IMR-90 (cell line): Measurements from ENCODE around the gene WWC1. TPM values are rescaled to one million over a fixed set of nuclear protein-coding genes. Genes with fewer than 3 reads are reported as not detected.

Source experiments
- ATAC-seq: fragments of 200-7000 bp; cut with Tn5 transposase; 2 replicates; pipeline ENCODE4 v1.9.1; 2020; ENCODE audit warnings: low read depth, mild to moderate bottlenecking, moderate library complexity
- BruUV-seq: library from RNA; stranded (reverse); fragments of 400-500 nt; replicated peaks from 2 replicates; lab custom pipeline; 2021; lab: Mats Ljungman, UMichigan
- CTCF ChIA-PET: fragments of 300-600 bp; formaldehyde crosslinking; extraction: SDS; loops from one replicate; lab custom pipeline; 2021; ENCODE audit warnings: antibody characterized with exemption; lab: Yijun Ruan, JAX
- POLR2A ChIA-PET: fragments of 300-600 bp; sonication (Branson Sonifier 250); formaldehyde crosslinking; loops from one replicate; lab custom pipeline; 2022; ENCODE audit warnings: antibody characterized with exemption; ENCODE audit not compliant: unreplicated experiment; lab: Charles Lee
- DNase-seq: peaks from one replicate; pipeline ENCODE4 v3.0.0; 2013
- H2AFZ ChIP-seq: replicated peaks from 2 replicates; pipeline ENCODE3; 2013; ENCODE audit warnings: low read length, mild to moderate bottlenecking; ENCODE audit not compliant: poor library complexity
- H2AK5ac ChIP-seq: 2 replicates; pipeline ENCODE4 v1.6.1; 2013; ENCODE audit warnings: low read depth, low read length, inconsistent platforms
- H2AK9ac ChIP-seq: replicated peaks from 2 replicates; pipeline ENCODE3; 2013; ENCODE audit warnings: mild to moderate bottlenecking, low read depth, low read length, moderate library complexity; ENCODE audit not compliant: poor library complexity
- H2BK120ac ChIP-seq: 2 replicates; pipeline ENCODE4 v1.6.1; 2013; ENCODE audit warnings: low read depth, low read length, inconsistent platforms
- H2BK15ac ChIP-seq: 3 replicates; pipeline ENCODE4 v1.6.1; 2013; ENCODE audit warnings: low read depth, low read length, inconsistent platforms
- H2BK20ac ChIP-seq: 2 replicates; pipeline ENCODE4 v1.6.1; 2013; ENCODE audit warnings: low read depth, mild to moderate bottlenecking, inconsistent platforms, low read length, moderate library complexity
- H2BK5ac ChIP-seq: 2 replicates; pipeline ENCODE4 v1.6.1; 2013; ENCODE audit warnings: mild to moderate bottlenecking, low read depth, low read length, inconsistent platforms; ENCODE audit not compliant: poor library complexity, severe bottlenecking
- H3K14ac ChIP-seq: replicated peaks from 2 replicates; pipeline ENCODE4 v1.6.1; 2013; ENCODE audit warnings: low read depth, low read length, inconsistent platforms
- H3K18ac ChIP-seq: 2 replicates; pipeline ENCODE4 v1.6.1; 2013; ENCODE audit warnings: low read depth, low read length, control low read depth
- H3K23ac ChIP-seq: 2 replicates; pipeline ENCODE4 v1.6.1; 2013; ENCODE audit warnings: low read depth, low read length, inconsistent platforms
- H3K27ac ChIP-seq: 2 replicates; pipeline ENCODE4 v1.5.1; 2013; ENCODE audit warnings: mild to moderate bottlenecking, control low read depth, low read length; ENCODE audit not compliant: insufficient read depth
- H3K27me3 ChIP-seq: 2 replicates; pipeline ENCODE4 v1.6.1; 2013; ENCODE audit warnings: low read length; ENCODE audit not compliant: control insufficient read depth, insufficient read depth
- H3K36me3 ChIP-seq: 2 replicates; pipeline ENCODE4 v1.6.1; 2013; ENCODE audit warnings: low read length, mixed read lengths; ENCODE audit not compliant: control insufficient read depth, insufficient read depth
- H3K4ac ChIP-seq: 2 replicates; pipeline ENCODE4 v1.6.1; 2013; ENCODE audit warnings: low read depth, low read length, inconsistent platforms
- H3K4me1 ChIP-seq: 2 replicates; pipeline ENCODE4 v1.6.1; 2013; ENCODE audit warnings: low read length, mixed read lengths; ENCODE audit not compliant: control insufficient read depth, insufficient read depth
- H3K4me2 ChIP-seq: 2 replicates; pipeline ENCODE4 v1.6.1; 2013; ENCODE audit warnings: low read depth, mild to moderate bottlenecking, control low read depth, low read length, moderate library complexity
- H3K4me3 ChIP-seq: 2 replicates; pipeline ENCODE4 v1.5.1; 2013; ENCODE audit warnings: low read depth, mild to moderate bottlenecking, control low read depth, low read length, moderate library complexity; ENCODE audit not compliant: insufficient read depth
- H3K56ac ChIP-seq: 2 replicates; pipeline ENCODE4 v1.6.1; 2013; ENCODE audit warnings: low read length, inconsistent platforms; ENCODE audit not compliant: insufficient read depth; ENCODE audit errors: extremely low read depth
- H3K79me1 ChIP-seq, 2 experiments: 2 replicates each; pipeline ENCODE4 v1.6.1; 2013; ENCODE audit warnings: low read length in 2 of 2, inconsistent platforms in 1 of 2, low read depth in 1 of 2
- H3K9ac ChIP-seq: 2 replicates; pipeline ENCODE4 v1.6.1; 2013; ENCODE audit warnings: low read depth, low read length, control low read depth
- H3K9me1 ChIP-seq: 2 replicates; pipeline ENCODE4 v1.6.1; 2013; ENCODE audit warnings: low read length, inconsistent platforms; ENCODE audit not compliant: insufficient read depth
- H3K9me3 ChIP-seq: 2 replicates; pipeline ENCODE4 v1.6.1; 2013; ENCODE audit warnings: low read length; ENCODE audit not compliant: control insufficient read depth, insufficient read depth
- H4K20me1 ChIP-seq: 2 replicates; pipeline ENCODE4 v1.6.1; 2013; ENCODE audit warnings: low read length, inconsistent platforms; ENCODE audit not compliant: insufficient read depth
- H4K5ac ChIP-seq: 2 replicates; pipeline ENCODE4 v1.6.1; 2013; ENCODE audit warnings: mild to moderate bottlenecking, low read depth, low read length, control low read depth
- H4K8ac ChIP-seq, 2 experiments: 2 replicates each; pipeline ENCODE4 v1.6.1; 2013; ENCODE audit warnings: low read depth in 2 of 2, low read length in 2 of 2, control low read depth in 1 of 2, inconsistent platforms in 1 of 2
- H4K91ac ChIP-seq: 2 replicates; pipeline ENCODE4 v1.6.1; 2013; ENCODE audit warnings: low read depth, low read length, inconsistent platforms; ENCODE audit not compliant: insufficient read depth
- BHLHE40 ChIP-seq: fragments of 150-350 bp; IDR thresholded peaks from 2 replicates; pipeline ENCODE4 v1.6.1; 2016; ENCODE audit warnings: mild to moderate bottlenecking, low read depth, low read length
- CHD1 ChIP-seq: IDR thresholded peaks from 2 replicates; pipeline ENCODE4 v1.6.1; 2012; ENCODE audit warnings: low read depth, low read length, improper control_type of control experiment
- MAZ ChIP-seq: IDR thresholded peaks from 2 replicates; pipeline ENCODE4 v1.6.1; 2012; ENCODE audit warnings: low read depth, mild to moderate bottlenecking, low read length, improper control_type of control experiment, moderate library complexity, borderline replicate concordance
- WGBS, 2 experiments: methylation state at CpG; one replicate each; pipeline versions ENCODE4 v1.1.5 to v1.1.7; 2013; ENCODE audit warnings: missing lambda C conversion rate in 2 of 2; ENCODE audit not compliant: insufficient read length in 1 of 2; ENCODE audit errors: extremely low coverage in 2 of 2; 5-methylcytosine and 5-hydroxymethylcytosine counted together
- dilution Hi-C: fragments of 300-500 bp; cut with HindIII; formaldehyde crosslinking; loops from one replicate; pipeline ENCODE4 v1.14.3; 2018; ENCODE audit warnings: low sequenced_read_pairs; ENCODE audit not compliant: unreplicated experiment
- in situ Hi-C: fragments of 300-500 bp; cut with MboI; formaldehyde crosslinking; loops from 3 replicates; pipeline ENCODE4 v1.14.3; 2019; ENCODE audit warnings: low sequenced_read_pairs, inconsistent platforms, mixed read lengths
- intact Hi-C: fragments of 100-400 bp; cut with micrococcal nuclease; formaldehyde crosslinking; loops from 2 replicates; pipeline ENCODE4 v1.10.0; 2022
- polyA plus RNA-seq, 3 experiments: library from polyadenylated mRNA; depleted of rRNA; stranded (reverse); fragments of >200 nt; gene quantifications; 2 replicates each; pipeline ENCODE4 v1.2.3, GENCODE V29; 2012; ENCODE audit warnings: low replicate concordance in 1 of 3
- total RNA-seq: library from RNA; depleted of rRNA; stranded (reverse); fragments of >200 nt; gene quantifications from 2 replicates; pipeline ENCODE4 v1.2.3, GENCODE V29; 2012
- TF ChIP-seq, protein P1 (sequence below): conservative IDR thresholded peaks from 2 replicates; pipeline ENCODE4 v1.5.1; 2012; ENCODE audit warnings: mild to moderate bottlenecking, low read depth, low read length, improper control_type of control experiment

WWC1 gene
- total and polyA plus RNA-seq, 2 of the 4 experiments (the other 2 are of a cell fraction): 9.1 to 10.3 TPM

DNA sequence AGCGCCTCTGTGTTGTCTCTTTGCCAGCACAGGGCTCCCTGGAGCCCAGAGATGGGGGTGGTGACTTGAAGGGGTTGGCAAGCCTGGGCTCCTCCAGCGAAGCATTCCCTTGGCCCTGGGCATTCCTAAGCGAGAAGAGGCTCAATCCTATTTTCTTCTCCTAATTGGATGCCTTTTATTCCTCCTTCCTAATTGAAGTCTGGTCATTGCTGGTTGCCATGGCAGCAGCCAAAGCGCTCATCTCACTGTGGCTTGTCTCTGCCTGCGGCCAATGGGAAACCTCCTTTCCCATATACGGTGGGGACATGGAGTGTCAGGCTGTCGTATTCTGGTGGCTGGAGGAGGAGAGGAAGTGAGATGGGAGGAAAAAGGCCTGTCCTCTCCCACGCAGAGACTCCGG lies 142.6 kb downstream of the WWC1 start:
- H3K23ac ChIP-seq: no peak overlapping the region
- ChIA-PET CTCF (no interaction called here), POLR2A (no interaction called here)
- H3K4me2 ChIP-seq: no peak overlapping the region
- H2BK20ac ChIP-seq: no peak overlapping the region
- H3K14ac ChIP-seq: no peak overlapping the region
- no peak overlapping the region for H2BK15ac ChIP-seq
- H4K91ac ChIP-seq: no peak overlapping the region
- no peak overlapping the region for H3K18ac ChIP-seq
- intact Hi-C loops: no loop called here
- no peak overlapping the region for H4K5ac ChIP-seq
- H4K20me1 ChIP-seq: no peaks in the 10 kb centered on the region; the same call in 1 of the 2 replicates
- BruUV-seq: no TSS peak
- H3K4me1 ChIP-seq: 0 out of 2 replicates have a peak, but pooled peaks cover 4% of the 10 kb centered on the region
- H4K8ac ChIP-seq: no peak overlapping the region
- no peak overlapping the region for H3K4me3 ChIP-seq
- no peaks in the 10 kb centered on the region for H3K9me3 ChIP-seq
- DNase-seq (no peak), ATAC-seq (no peak)
- H2BK120ac ChIP-seq: no peak overlapping the region
- peaks cover 16% of the 10 kb centered on the region for H3K36me3 ChIP-seq
- no peaks in the 10 kb centered on the region for H3K27me3 ChIP-seq
- 0 out of 2 replicates have a peak, but pooled peaks cover 7% of the 10 kb centered on the region for H3K9me1 ChIP-seq
- no peak overlapping the region for H2BK5ac ChIP-seq
- H3K27ac ChIP-seq: no peak overlapping the region
- no peaks in the 10 kb centered on the region for H3K79me1 ChIP-seq
- dilution Hi-C loops: no loop called here
- no peak overlapping the region for H2AFZ ChIP-seq
- H2AK5ac ChIP-seq: no peak overlapping the region
- H2AK9ac ChIP-seq: peak overlapping the region; percentile 7
- no peak overlapping the region for H3K4ac ChIP-seq
- in situ Hi-C loops: loop anchor here (25.0 kb wide), 1 partner anchor 147 kb away; the partner anchor contains the start of gene WWC1
- H3K9ac ChIP-seq: no peak overlapping the region
- TF ChIP-seq MAZ: no peak
- TF ChIP-seq CHD1: no peak
- TF ChIP-seq, protein P1, sequence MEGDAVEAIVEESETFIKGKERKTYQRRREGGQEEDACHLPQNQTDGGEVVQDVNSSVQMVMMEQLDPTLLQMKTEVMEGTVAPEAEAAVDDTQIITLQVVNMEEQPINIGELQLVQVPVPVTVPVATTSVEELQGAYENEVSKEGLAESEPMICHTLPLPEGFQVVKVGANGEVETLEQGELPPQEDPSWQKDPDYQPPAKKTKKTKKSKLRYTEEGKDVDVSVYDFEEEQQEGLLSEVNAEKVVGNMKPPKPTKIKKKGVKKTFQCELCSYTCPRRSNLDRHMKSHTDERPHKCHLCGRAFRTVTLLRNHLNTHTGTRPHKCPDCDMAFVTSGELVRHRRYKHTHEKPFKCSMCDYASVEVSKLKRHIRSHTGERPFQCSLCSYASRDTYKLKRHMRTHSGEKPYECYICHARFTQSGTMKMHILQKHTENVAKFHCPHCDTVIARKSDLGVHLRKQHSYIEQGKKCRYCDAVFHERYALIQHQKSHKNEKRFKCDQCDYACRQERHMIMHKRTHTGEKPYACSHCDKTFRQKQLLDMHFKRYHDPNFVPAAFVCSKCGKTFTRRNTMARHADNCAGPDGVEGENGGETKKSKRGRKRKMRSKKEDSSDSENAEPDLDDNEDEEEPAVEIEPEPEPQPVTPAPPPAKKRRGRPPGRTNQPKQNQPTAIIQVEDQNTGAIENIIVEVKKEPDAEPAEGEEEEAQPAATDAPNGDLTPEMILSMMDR: no peak
- TF ChIP-seq BHLHE40: no peak
- 87% methylated on average over 4 of the region's 9 CpGs; no CpG with 5 or more reads in 1 of the 2 experiments for WGBS, 2 experiments
- H3K56ac ChIP-seq: no peak overlapping the region
